Brain microvascular endothelial cell (primary cell): ENCODE data around the gene SRGAP3.

Experiments used
- DNase-seq: peaks from one replicate; pipeline ENCODE4 v3.0.0-alpha.2; 2020
- H3K27ac ChIP-seq: fragments of 250-450 bp; sonication (Bioruptor Pico); 2 replicates; pipeline ENCODE4 v1.5.1; 2020; ENCODE audit warnings: mild to moderate bottlenecking, moderate library complexity
- H3K27me3 ChIP-seq: fragments of 250-450 bp; sonication (Bioruptor Pico); replicated peaks from 2 replicates; pipeline ENCODE4 v1.5.1; 2020; ENCODE audit warnings: mild to moderate bottlenecking
- H3K36me3 ChIP-seq: fragments of 250-450 bp; sonication (Bioruptor Pico); replicated peaks from 2 replicates; pipeline ENCODE4 v1.5.1; 2020; ENCODE audit warnings: mild to moderate bottlenecking
- H3K4me3 ChIP-seq: 2 replicates; pipeline ENCODE4 v1.5.1; 2011; ENCODE audit warnings: low read depth, mild to moderate bottlenecking, control low read depth, low read length, moderate library complexity
- in situ Hi-C: cut with HindIII; loops from 2 replicates; pipeline ENCODE4 v1.10.0; 2017; ENCODE audit warnings: low sequenced_read_pairs, low pct_ligation_motif_present
- TF ChIP-seq, protein P1 (sequence below): IDR thresholded peaks from 2 replicates; pipeline ENCODE4 v1.5.1; 2011; ENCODE audit warnings: low read depth, mild to moderate bottlenecking, moderate library complexity, low read length, control low read depth, inconsistent platforms; ENCODE audit errors: missing control alignments

The SRGAP3 gene

DNA sequence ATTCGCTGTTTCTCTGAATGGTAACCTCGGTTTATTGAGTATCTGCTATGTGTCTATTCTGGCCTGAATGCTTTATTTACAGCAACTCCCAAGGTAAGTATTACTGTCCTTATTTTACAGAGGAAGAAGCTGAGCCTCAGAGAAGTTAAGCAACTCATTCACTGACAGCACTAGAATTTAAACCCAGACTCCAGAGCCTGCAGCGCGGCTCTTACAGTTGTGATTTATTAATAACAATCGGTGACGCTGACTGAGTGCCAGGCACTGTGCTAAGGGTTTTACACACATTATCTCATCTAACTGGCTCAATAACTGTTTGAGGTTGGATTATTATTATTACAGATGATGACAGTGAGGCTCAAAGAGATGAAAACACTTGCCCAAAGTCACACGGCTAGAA lies 19.6 kb downstream of the SRGAP3 start:
- Histone ChIP-seq H3K36me3 (no peaks in the 10 kb centered on the region), H3K27ac (no peak overlapping the region), H3K4me3 (no peak overlapping the region), H3K27me3 (no peaks in the 10 kb centered on the region)
- no peak for DNase-seq
- in situ Hi-C loops: no loop called here
- TF ChIP-seq, protein P1, sequence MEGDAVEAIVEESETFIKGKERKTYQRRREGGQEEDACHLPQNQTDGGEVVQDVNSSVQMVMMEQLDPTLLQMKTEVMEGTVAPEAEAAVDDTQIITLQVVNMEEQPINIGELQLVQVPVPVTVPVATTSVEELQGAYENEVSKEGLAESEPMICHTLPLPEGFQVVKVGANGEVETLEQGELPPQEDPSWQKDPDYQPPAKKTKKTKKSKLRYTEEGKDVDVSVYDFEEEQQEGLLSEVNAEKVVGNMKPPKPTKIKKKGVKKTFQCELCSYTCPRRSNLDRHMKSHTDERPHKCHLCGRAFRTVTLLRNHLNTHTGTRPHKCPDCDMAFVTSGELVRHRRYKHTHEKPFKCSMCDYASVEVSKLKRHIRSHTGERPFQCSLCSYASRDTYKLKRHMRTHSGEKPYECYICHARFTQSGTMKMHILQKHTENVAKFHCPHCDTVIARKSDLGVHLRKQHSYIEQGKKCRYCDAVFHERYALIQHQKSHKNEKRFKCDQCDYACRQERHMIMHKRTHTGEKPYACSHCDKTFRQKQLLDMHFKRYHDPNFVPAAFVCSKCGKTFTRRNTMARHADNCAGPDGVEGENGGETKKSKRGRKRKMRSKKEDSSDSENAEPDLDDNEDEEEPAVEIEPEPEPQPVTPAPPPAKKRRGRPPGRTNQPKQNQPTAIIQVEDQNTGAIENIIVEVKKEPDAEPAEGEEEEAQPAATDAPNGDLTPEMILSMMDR: no peak

DNA sequence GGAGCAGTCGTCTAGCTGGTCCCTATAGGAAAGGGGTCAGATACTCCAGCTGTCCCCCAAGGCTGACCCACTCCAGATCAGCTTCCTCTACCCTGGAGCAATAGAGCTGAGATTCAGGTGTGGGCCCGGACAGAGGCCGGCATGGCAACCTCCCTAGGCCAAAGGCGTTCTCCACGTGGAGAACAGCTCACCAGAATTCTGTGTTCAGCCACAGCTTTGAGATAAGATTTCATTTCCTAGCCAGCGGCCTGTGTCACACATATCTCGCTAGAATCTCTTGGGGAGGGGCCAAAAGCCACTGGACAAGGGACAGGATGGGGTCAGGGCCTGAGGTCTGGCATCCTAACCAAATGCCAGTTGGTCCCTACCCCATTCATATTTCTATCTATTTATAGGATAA lies 20.1 kb downstream of the SRGAP3 start:
- DNase-seq: no peak
- TF ChIP-seq, protein P1: no peak
- Histone ChIP-seq H3K27me3 (no peaks in the 10 kb centered on the region), H3K36me3 (no peaks in the 10 kb centered on the region), H3K27ac (no peak overlapping the region), H3K4me3 (no peak overlapping the region)
- in situ Hi-C loops: no loop called here

DNA sequence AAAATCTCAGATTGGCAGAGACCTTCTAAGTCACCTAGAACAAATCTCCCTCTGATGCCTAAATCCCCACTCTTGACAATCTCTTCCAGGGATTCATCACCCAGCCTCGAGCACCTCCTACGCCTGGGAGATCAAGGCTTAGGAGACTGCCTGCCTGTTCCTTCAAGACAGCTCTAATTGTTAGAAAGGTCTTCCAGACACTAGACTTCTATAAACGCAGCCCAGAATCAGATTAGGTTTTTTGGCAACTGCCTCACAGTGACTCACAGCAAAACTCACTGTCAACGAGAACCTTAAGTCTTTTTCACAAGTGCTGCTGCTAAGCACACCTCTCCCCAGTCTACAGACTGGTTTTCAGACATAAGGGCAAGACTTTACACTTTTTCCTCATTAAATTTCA lies 23.1 kb downstream of the SRGAP3 start:
- no peaks in the 10 kb centered on the region for H3K27me3 ChIP-seq
- no peaks in the 10 kb centered on the region for H3K36me3 ChIP-seq
- no peak overlapping the region for H3K4me3 ChIP-seq
- no peak overlapping the region for H3K27ac ChIP-seq
- in situ Hi-C loops: no loop called here
- TF ChIP-seq, protein P1: no peak
- peak; percentile 11 for DNase-seq

GRCh38 chr3:9225268-9225667 lies 24.2 kb downstream of the SRGAP3 start:
- no peak for DNase-seq
- in situ Hi-C loops: no loop called here
- no peak overlapping the region for H3K27ac ChIP-seq
- no peak overlapping the region for H3K4me3 ChIP-seq
- TF ChIP-seq, protein P1: no peak
- H3K27me3 ChIP-seq: no peaks in the 10 kb centered on the region
- no peaks in the 10 kb centered on the region for H3K36me3 ChIP-seq

GRCh38 chr3:9224490-9224889 lies 25.0 kb downstream of the SRGAP3 start:
- TF ChIP-seq, protein P1: peak; percentile 48
- H3K27ac ChIP-seq: no peak overlapping the region
- peak; percentile 17 for DNase-seq
- in situ Hi-C loops: no loop called here
- H3K36me3 ChIP-seq: no peaks in the 10 kb centered on the region
- no peaks in the 10 kb centered on the region for H3K27me3 ChIP-seq
- no peak overlapping the region for H3K4me3 ChIP-seq

DNA sequence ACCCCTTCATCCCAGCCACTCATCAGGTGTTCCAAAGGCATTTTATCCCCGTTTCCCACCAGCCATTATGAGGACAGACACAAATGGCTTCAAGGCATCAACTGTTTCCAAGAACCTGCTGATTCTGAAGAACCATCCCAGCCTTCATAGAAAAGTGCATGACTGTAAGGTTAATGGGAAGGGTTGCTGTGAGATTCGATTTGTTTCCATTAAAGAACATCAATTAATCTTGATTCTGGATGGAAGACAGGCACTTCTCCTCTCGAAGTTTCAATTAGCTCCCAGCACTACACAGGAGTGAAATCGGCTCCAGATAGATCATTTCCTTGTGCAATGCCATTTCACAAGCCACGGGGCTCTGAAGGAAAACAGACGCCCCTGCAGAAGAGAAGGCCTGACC lies 25.8 kb downstream of the SRGAP3 start:
- Histone ChIP-seq H3K27ac (no peak overlapping the region), H3K27me3 (no peaks in the 10 kb centered on the region), H3K4me3 (no peak overlapping the region), H3K36me3 (no peaks in the 10 kb centered on the region)
- no peak for DNase-seq
- in situ Hi-C loops: no loop called here
- TF ChIP-seq, protein P1: no peak
